Prostate gland (tissue), 2 donors: ENCODE data around the gene FADS2. TPM values are rescaled to one million over a fixed set of nuclear protein-coding genes. Genes with fewer than 3 reads are reported as not detected.

Experiments used
- DNase-seq: peaks from one replicate; pipeline ENCODE4 v3.0.0-alpha.2; 2019; ENCODE audit warnings: low spot score
- H3K27ac ChIP-seq, 2 donors: fragments of 200-600 bp; sonication (generic); 2 replicates each; pipeline ENCODE4 v1.5.1; 2017 to 2019
- H3K27me3 ChIP-seq: fragments of 200-600 bp; sonication (generic); replicated peaks from 2 replicates; pipeline ENCODE4 v1.5.1; 2019; ENCODE audit not compliant: insufficient read depth
- H3K36me3 ChIP-seq, 2 donors: fragments of 200-600 bp; sonication (generic); 1 replicate in 1 of 2; 2 replicates in 1 of 2; pipeline versions ENCODE4 v1.5.1 to v1.8.1; 2017 to 2019
- H3K4me1 ChIP-seq: fragments of 200-600 bp; sonication (generic); replicated peaks from 2 replicates; pipeline ENCODE4 v1.5.1; 2019
- H3K4me3 ChIP-seq, 2 donors: fragments of 200-600 bp; sonication (generic); 2 replicates each; pipeline ENCODE4 v1.5.1; 2017 to 2019
- H3K9me3 ChIP-seq: fragments of 200-600 bp; sonication (generic); 2 replicates; pipeline ENCODE4 v1.5.1; 2017
- POLR2A ChIP-seq: fragments of 450-650 bp; IDR thresholded peaks from one replicate; pipeline ENCODE4 v1.6.1; 2016; ENCODE audit warnings: antibody characterized with exemption, mild to moderate bottlenecking
- POLR2AphosphoS5 ChIP-seq: sonication (generic); formaldehyde crosslinking; IDR thresholded peaks from one replicate; pipeline ENCODE4 v1.6.1; 2017; ENCODE audit warnings: antibody characterized with exemption
- whole genome bisulfite sequencing: methylation state at CpG from one replicate; pipeline ENCODE4 v1.1.5; 2018; 5-methylcytosine and 5-hydroxymethylcytosine counted together
- intact Hi-C: fragments of 100-400 bp; cut with DNase I; formaldehyde crosslinking; loops from one replicate; pipeline ENCODE4 v1.14.2; 2022
- total RNA-seq, 2 donors: library from RNA; depleted of rRNA; stranded (reverse); fragments of >200 nt; gene quantifications; one replicate each; pipeline ENCODE4 v1.1.0, GENCODE V29; 2016
- TF ChIP-seq, protein P1 (sequence below), 4 experiments: fragments of 200-600 bp in 2 of 4; fragments of 450-650 bp in 2 of 4; sonication (generic) in 2 of 4; IDR thresholded peaks; 1 replicate in 3 of 4; 2 replicates in 1 of 4; pipeline ENCODE4 v1.5.1; 2016 to 2019; ENCODE audit warnings: antibody characterized with exemption in 4 of 4, mild to moderate bottlenecking in 2 of 4, moderate library complexity in 2 of 4

The FADS2 gene
- total RNA-seq, 2 donors from 2014 or later = 67.5 to 213 TPM

DNA sequence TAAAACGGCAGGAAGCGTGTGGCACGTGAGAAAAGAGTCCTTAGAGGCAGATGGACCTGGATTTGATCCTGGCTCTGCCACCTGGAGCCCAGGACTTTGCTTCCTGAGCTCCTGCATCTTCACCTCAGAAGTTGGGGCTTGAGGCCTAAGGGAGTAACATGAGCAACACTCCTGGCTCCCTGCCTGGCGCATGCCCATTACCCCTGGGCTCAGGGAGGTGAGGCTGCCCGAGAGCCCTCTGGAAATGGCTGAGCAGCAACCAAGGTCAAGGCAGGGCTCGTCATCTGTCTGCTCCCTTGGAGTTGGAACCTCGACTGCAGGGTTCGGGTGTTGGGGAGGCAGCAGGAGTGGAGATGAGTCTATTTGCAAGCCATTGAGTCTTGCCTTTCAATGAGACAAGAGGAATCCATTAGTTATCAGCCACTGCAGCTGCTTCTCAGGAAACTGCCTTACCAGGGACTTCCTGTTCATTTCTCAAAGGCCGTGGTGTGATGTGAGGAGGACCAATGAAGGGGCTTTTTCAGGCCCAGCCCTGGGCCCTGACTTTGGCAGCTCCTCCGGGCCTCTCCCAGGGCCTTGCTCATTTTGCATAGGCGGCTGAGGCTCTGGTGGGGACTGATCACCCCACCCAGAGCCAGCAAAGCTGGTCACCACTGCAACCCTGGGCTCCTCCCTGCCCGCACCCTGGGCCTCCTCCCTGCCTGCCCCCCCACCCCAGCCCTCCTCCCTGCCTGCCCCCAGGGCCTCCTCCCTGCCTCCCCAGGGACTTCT, 6.4 kb downstream of the FADS2 start:
- no peak overlapping the region for H3K4me3 ChIP-seq
- TF ChIP-seq POLR2A = no peak
- TF ChIP-seq, protein P1, sequence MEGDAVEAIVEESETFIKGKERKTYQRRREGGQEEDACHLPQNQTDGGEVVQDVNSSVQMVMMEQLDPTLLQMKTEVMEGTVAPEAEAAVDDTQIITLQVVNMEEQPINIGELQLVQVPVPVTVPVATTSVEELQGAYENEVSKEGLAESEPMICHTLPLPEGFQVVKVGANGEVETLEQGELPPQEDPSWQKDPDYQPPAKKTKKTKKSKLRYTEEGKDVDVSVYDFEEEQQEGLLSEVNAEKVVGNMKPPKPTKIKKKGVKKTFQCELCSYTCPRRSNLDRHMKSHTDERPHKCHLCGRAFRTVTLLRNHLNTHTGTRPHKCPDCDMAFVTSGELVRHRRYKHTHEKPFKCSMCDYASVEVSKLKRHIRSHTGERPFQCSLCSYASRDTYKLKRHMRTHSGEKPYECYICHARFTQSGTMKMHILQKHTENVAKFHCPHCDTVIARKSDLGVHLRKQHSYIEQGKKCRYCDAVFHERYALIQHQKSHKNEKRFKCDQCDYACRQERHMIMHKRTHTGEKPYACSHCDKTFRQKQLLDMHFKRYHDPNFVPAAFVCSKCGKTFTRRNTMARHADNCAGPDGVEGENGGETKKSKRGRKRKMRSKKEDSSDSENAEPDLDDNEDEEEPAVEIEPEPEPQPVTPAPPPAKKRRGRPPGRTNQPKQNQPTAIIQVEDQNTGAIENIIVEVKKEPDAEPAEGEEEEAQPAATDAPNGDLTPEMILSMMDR (IDR thresholded peaks at IDR 0.05) = no peak
- TF ChIP-seq POLR2AphosphoS5 = no peak
- H3K27ac ChIP-seq = peak overlapping the region; percentile 9 to 24
- WGBS = 66% methylated on average over 12 of the region's 12 CpGs
- no peaks in the 10 kb centered on the region for H3K36me3 ChIP-seq
- DNase-seq = no peak
- intact Hi-C loops = no loop called here
- H3K27me3 ChIP-seq = no peaks in the 10 kb centered on the region
- H3K4me1 ChIP-seq = peaks cover 8% of the 10 kb centered on the region
- H3K9me3 ChIP-seq = no peaks in the 10 kb centered on the region

DNA sequence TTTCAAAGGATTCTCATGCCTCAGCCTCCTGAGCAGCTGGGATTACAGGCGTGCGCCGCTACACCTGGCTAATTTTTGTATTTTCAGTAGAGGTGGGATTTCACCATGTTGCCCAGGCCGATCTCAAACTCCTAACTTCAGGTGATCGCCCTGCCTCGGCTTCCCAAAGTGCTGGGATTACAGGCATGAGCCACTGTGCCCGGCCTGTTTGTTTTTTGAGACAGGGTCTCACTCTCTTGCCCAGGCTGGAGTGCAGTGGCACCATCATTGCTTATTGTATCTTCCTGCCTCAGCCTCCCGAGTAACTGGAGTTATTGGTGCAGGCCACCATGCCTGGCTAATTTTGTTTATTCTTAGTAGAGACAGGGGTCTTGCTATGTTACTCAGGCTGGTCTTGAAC, 8.1 kb downstream of the FADS2 start:
- peaks cover 7% of the 10 kb centered on the region for H3K4me1 ChIP-seq
- H3K4me3 ChIP-seq = no peak overlapping the region
- H3K9me3 ChIP-seq = no peaks in the 10 kb centered on the region
- no peak overlapping the region for H3K27ac ChIP-seq
- intact Hi-C loops = no loop called here
- DNase-seq = no peak
- H3K36me3 ChIP-seq = no peaks in the 10 kb centered on the region
- H3K27me3 ChIP-seq = no peaks in the 10 kb centered on the region
- TF ChIP-seq, protein P1 (IDR thresholded peaks at IDR 0.05) = no peak
- TF ChIP-seq POLR2A = no peak
- no peak for TF ChIP-seq POLR2AphosphoS5
- 95% methylated on average over 8 of the region's 8 CpGs for WGBS

DNA sequence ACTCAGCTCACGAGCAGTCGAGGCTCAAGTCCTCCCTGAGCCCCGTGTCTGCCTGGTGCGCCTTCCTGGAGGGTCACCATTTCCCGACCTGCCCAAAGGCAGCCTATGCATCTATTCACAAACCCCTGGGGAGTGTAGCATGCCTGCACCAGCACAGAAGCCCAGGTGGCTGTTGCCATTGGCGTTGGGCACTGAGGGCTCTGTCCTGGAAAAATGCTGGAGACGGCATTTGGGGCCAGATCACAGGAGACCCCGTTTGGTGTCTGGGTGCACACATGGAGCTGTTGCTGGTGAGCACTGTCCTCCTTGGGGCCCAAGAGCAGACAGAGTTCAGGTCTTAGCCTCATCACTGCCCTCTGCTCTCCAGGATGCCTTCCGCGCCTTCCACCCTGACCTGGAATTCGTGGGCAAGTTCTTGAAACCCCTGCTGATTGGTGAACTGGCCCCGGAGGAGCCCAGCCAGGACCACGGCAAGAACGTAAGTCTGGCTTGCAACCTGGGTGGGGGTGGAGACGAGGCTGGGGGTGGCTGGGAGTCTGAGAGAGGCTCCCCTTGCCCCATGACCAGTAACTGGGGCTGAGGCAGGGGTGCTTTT, 9.4 kb downstream of the FADS2 start:
- 92% methylated on average over 15 of the region's 15 CpGs for WGBS
- peaks cover under 1% of the 10 kb centered on the region for H3K4me1 ChIP-seq
- TF ChIP-seq, protein P1 (IDR thresholded peaks at IDR 0.05) = no peak
- TF ChIP-seq POLR2AphosphoS5 (no peak), POLR2A (no peak)
- H3K4me3 ChIP-seq = no peak overlapping the region
- no peaks in the 10 kb centered on the region for H3K36me3 ChIP-seq
- no peaks in the 10 kb centered on the region for H3K27me3 ChIP-seq
- intact Hi-C loops = no loop called here
- DNase-seq = no peak
- H3K27ac ChIP-seq = no peak overlapping the region
- H3K9me3 ChIP-seq = no peaks in the 10 kb centered on the region

DNA sequence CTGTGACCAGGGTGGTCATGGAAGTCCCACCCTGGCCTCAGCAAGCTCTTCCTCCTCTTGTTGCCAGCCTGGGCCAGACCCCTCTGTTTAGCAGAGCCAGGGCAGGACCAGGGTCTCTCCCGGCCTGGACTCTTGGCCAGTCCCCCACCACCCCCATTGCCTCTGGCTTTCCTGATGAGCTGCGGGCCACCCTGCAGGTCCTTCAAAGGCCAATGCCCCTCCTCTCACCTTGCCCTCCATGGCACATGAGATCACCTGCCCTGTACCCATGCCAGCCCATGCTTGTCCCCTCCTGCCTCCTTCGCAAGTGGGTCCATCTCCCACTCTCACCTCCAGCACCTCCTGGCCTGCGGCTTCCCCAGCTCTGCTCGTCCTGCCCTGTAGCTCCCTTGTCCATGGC, 10.4 kb downstream of the FADS2 start:
- Histone ChIP-seq H3K4me3 (no peak overlapping the region), H3K36me3 (peaks cover 0 to 2% of the 10 kb centered on the region in 2 donors), H3K4me1 (no peaks in the 10 kb centered on the region), H3K9me3 (no peaks in the 10 kb centered on the region), H3K27ac (no peak overlapping the region), H3K27me3 (no peaks in the 10 kb centered on the region)
- intact Hi-C loops = no loop called here
- whole genome bisulfite sequencing = 97% methylated on average over 5 of the region's 5 CpGs
- no peak for DNase-seq
- no peak for TF ChIP-seq POLR2AphosphoS5
- TF ChIP-seq, protein P1 (IDR thresholded peaks at IDR 0.05) = no peak
- TF ChIP-seq POLR2A = no peak

DNA sequence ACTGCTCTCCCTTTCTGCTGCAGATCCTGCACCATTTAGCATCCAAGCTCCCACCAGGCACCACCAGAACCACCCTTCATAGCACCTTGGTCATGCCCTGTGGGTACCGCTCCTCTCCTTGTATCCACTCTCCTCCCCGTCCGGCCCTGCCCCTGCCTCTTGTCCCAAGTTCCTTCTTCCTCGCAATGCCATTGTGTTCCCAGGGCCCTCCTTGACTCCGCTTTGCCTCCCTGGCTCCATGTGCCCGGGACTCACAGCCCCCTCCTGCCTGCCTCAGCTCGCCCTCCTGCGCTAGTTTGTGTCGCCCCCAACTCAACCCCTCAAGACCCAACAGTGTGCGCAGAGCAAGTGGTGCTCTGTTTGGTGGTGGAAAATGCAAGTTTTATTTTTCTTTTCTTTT, 10.8 kb downstream of the FADS2 start:
- intact Hi-C loops = no loop called here
- H3K36me3 ChIP-seq = peaks cover 0 to 2% of the 10 kb centered on the region in 2 donors
- TF ChIP-seq POLR2A = no peak
- no peak for TF ChIP-seq POLR2AphosphoS5
- TF ChIP-seq, protein P1 (IDR thresholded peaks at IDR 0.05) = no peak

More for the DNA sequence above, 10.8 kb downstream of the FADS2 start:
- H3K27ac ChIP-seq = no peak overlapping the region
- WGBS = 92% methylated on average over 10 of the region's 10 CpGs
- H3K9me3 ChIP-seq = no peaks in the 10 kb centered on the region
- no peak overlapping the region for H3K4me3 ChIP-seq
- H3K27me3 ChIP-seq = no peaks in the 10 kb centered on the region
- no peak for DNase-seq
- H3K4me1 ChIP-seq = no peaks in the 10 kb centered on the region
